GM23338 (cell line): ENCODE measurements around the gene UNC79. TPM values are rescaled to one million over a fixed set of nuclear protein-coding genes. Genes with fewer than 3 reads are reported as not detected.

Experiments used
- ATAC-seq: fragments of 200-7000 bp; cut with Tn5 transposase; 3 replicates; pipeline ENCODE4 v1.9.1; 2020
- DNase-seq: peaks from one replicate; pipeline ENCODE4 v3.0.0-alpha.2; 2015; ENCODE audit warnings: low spot score
- H2AFZ ChIP-seq: fragments of 200-600 bp; sonication (generic); 2 replicates; pipeline ENCODE4 v1.8.0; 2016; ENCODE audit warnings: antibody characterized with exemption, mild to moderate bottlenecking, moderate library complexity
- H3F3A ChIP-seq: fragments of 200-600 bp; sonication (generic); replicated peaks from 2 replicates; pipeline ENCODE4 v1.8.0; 2017; ENCODE audit warnings: antibody characterized with exemption, mixed run types, low read depth
- H3K27ac ChIP-seq: fragments of 200-600 bp; sonication (generic); 2 replicates; pipeline ENCODE4 v1.6.1; 2016; ENCODE audit warnings: low read depth
- H3K27me3 ChIP-seq: fragments of 200-600 bp; sonication (generic); 2 replicates; pipeline ENCODE4 v1.8.0; 2016; ENCODE audit warnings: mild to moderate bottlenecking, mixed run types, moderate library complexity; ENCODE audit not compliant: insufficient read depth
- H3K36me3 ChIP-seq: fragments of 200-600 bp; sonication (generic); 2 replicates; pipeline ENCODE4 v1.8.0; 2016; ENCODE audit warnings: mild to moderate bottlenecking; ENCODE audit not compliant: insufficient read depth
- H3K4me1 ChIP-seq: fragments of 200-600 bp; sonication (generic); 2 replicates; pipeline ENCODE4 v1.8.0; 2016; ENCODE audit warnings: mild to moderate bottlenecking, moderate library complexity; ENCODE audit not compliant: insufficient read depth
- H3K4me2 ChIP-seq: fragments of 200-600 bp; sonication (generic); 2 replicates; pipeline ENCODE4 v1.7.1; 2017; ENCODE audit warnings: mixed run types
- H3K4me3 ChIP-seq: fragments of 200-600 bp; sonication (generic); 2 replicates; pipeline ENCODE4 v1.6.1; 2016; ENCODE audit warnings: mixed run types
- H3K79me2 ChIP-seq: fragments of 200-600 bp; sonication (generic); replicated peaks from 2 replicates; pipeline ENCODE4 v1.8.0; 2017; ENCODE audit warnings: mild to moderate bottlenecking; ENCODE audit not compliant: insufficient read depth
- H3K9me2 ChIP-seq: fragments of 200-600 bp; sonication (generic); 2 replicates; pipeline ENCODE4 v1.8.0; 2017; ENCODE audit not compliant: insufficient read depth
- H4K20me1 ChIP-seq: fragments of 200-600 bp; sonication (generic); replicated peaks from 2 replicates; pipeline ENCODE4 v1.8.0; 2017; ENCODE audit warnings: mild to moderate bottlenecking; ENCODE audit not compliant: insufficient read depth
- H3K27ac Mint-ChIP-seq: 2 replicates; pipeline ENCODE4 v1.8.0; 2020; ENCODE audit warnings: inconsistent platforms, mild to moderate bottlenecking, moderate library complexity, mixed read lengths
- H3K27me3 Mint-ChIP-seq: 3 replicates; pipeline ENCODE4 v1.8.0; 2022; ENCODE audit warnings: low read depth, mild to moderate bottlenecking, moderate library complexity, mixed read lengths, inconsistent platforms; ENCODE audit not compliant: insufficient read depth, poor library complexity
- H3K36me3 Mint-ChIP-seq: 3 replicates; pipeline ENCODE4 v1.8.0; 2021; ENCODE audit warnings: low read depth, mild to moderate bottlenecking, inconsistent platforms, moderate library complexity, mixed read lengths
- H3K4me1 Mint-ChIP-seq: 3 replicates; pipeline ENCODE4 v1.8.0; 2020; ENCODE audit warnings: mild to moderate bottlenecking, inconsistent platforms, mixed read lengths
- H3K4me3 Mint-ChIP-seq: 3 replicates; pipeline ENCODE4 v1.8.0; 2021; ENCODE audit warnings: moderate library complexity, mild to moderate bottlenecking, inconsistent platforms, mixed read lengths
- H3K9me3 Mint-ChIP-seq: 3 replicates; pipeline ENCODE4 v1.8.0; 2020; ENCODE audit warnings: moderate library complexity, mild to moderate bottlenecking, inconsistent platforms, mixed read lengths
- CREB1 ChIP-seq: fragments of 250-450 bp; sonication (Bioruptor Pico); IDR thresholded peaks from 2 replicates; pipeline ENCODE4 v1.5.0; 2020; ENCODE audit warnings: low read depth, mild to moderate bottlenecking, moderate library complexity
- EZH2 ChIP-seq: fragments of 200-600 bp; sonication (generic); IDR thresholded peaks from one replicate; pipeline ENCODE4 v1.8.0; 2017; ENCODE audit warnings: antibody characterized with exemption, mild to moderate bottlenecking, low read depth; ENCODE audit not compliant: unreplicated experiment
- EZH2phosphoT487 ChIP-seq: fragments of 200-600 bp; sonication (generic); IDR thresholded peaks from one replicate; pipeline ENCODE4 v1.8.1; 2018; ENCODE audit warnings: antibody characterized with exemption; ENCODE audit not compliant: unreplicated experiment
- JUNB ChIP-seq: IDR thresholded peaks from one replicate; pipeline ENCODE4 v1.6.1; 2016; ENCODE audit warnings: antibody characterized with exemption; ENCODE audit not compliant: unreplicated experiment
- NANOG ChIP-seq: IDR thresholded peaks from 2 replicates; pipeline ENCODE4 v1.6.1; 2016; ENCODE audit warnings: antibody characterized with exemption, borderline replicate concordance
- POLR2AphosphoS5 ChIP-seq: IDR thresholded peaks from 2 replicates; pipeline ENCODE4 v1.6.1; 2016; ENCODE audit warnings: antibody characterized with exemption, low read depth
- STAT1 ChIP-seq: IDR thresholded peaks from one replicate; pipeline ENCODE4 v1.6.1; 2016; ENCODE audit warnings: antibody characterized with exemption; ENCODE audit not compliant: unreplicated experiment
- ZNF114 ChIP-seq: fragments of 250-450 bp; sonication (Bioruptor Pico); IDR thresholded peaks from 2 replicates; pipeline ENCODE4 v1.5.0; 2020; ENCODE audit warnings: mild to moderate bottlenecking, moderate library complexity
- ZNF331 ChIP-seq: fragments of 250-450 bp; sonication (Bioruptor Pico); IDR thresholded peaks from 2 replicates; pipeline ENCODE4 v1.5.0; 2020; ENCODE audit warnings: low read depth, mild to moderate bottlenecking, moderate library complexity
- polyA plus RNA-seq: library from polyadenylated mRNA; unstranded; fragments of >200 nt; fragmentation: Nextera tagmentation; extraction: Ambion mirVana; gene quantifications from 2 replicates; pipeline ENCODE4 v1.2.1, GENCODE V29; 2016
- total RNA-seq: library from RNA; depleted of rRNA; stranded (reverse); fragments of >200 nt; shearing (Covaris generic); gene quantifications from 2 replicates; pipeline ENCODE4 v1.2.3, GENCODE V29; 2014
- TF ChIP-seq, protein P1 (sequence below): IDR thresholded peaks from one replicate; pipeline ENCODE4 v1.6.1; 2018; ENCODE audit warnings: antibody characterized with exemption; ENCODE audit not compliant: unreplicated experiment
- TF ChIP-seq, protein P2 (sequence below): IDR thresholded peaks from 2 replicates; pipeline ENCODE4 v1.6.1; 2016; ENCODE audit warnings: antibody characterized with exemption
- TF ChIP-seq, protein P3 (sequence below), 2 experiments: fragments of 200-600 bp in 1 of 2; sonication (generic) in 1 of 2; conservative IDR thresholded peaks; 2 replicates each; pipeline versions ENCODE4 v1.5.1 to v1.6.1; 2016 to 2017; ENCODE audit warnings: antibody characterized with exemption in 2 of 2, low read depth in 2 of 2, mild to moderate bottlenecking in 2 of 2, moderate library complexity in 1 of 2
- TF ChIP-seq, protein P4 (sequence below): fragments of 250-450 bp; sonication (Bioruptor Pico); IDR thresholded peaks from 2 replicates; pipeline ENCODE4 v1.5.0; 2020; ENCODE audit warnings: mild to moderate bottlenecking, moderate library complexity

The UNC79 gene
- total and polyA plus RNA-seq, 2 experiments from 2014 or later = 1.8 to 3.6 TPM

DNA sequence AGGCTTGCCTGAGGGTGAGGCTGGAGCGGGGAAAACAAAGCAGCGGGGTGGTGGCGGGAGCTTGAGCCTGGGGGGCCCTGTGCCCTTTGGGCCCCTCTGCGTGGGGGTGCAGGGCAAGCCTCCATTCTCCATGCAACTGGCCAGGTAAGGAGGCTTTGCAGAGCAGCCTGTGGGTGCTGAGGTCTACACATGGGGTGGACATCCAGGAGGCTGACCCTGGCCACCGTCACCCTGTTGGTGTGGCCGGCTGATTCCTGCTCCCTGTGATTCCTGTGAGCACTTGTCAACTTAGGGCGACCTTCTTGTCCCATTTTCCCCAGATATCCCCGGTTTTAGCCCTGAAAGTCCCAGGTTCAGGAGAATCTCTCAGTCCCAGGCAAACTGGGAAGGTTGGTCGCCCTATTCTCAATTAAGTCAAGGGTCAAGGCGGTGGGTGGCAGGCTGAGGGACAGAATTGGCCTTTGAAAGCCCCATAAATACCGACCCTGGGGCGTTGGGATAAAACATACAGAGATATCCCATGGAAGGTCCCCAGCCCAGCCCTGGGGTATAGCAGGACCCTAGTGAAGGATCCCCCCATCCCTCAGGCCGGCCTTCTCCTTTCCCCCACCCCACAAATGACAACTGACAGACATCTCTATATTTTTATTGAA is 287.1 kb downstream of the UNC79 start:
- Histone ChIP-seq H3K9me2 (no peaks in the 10 kb centered on the region), H3K4me1 (no peaks in the 10 kb centered on the region), H2AFZ (no peak overlapping the region), H3F3A (no peaks in the 10 kb centered on the region), H4K20me1 (no peaks in the 10 kb centered on the region), H3K4me3 (no peak overlapping the region), H3K27me3 (no peaks in the 10 kb centered on the region), H3K36me3 (no peaks in the 10 kb centered on the region), H3K79me2 (no peaks in the 10 kb centered on the region), H3K27ac (no peak overlapping the region), H3K4me2 (no peak overlapping the region)
- DNase-seq = no peak
- no peak overlapping the region for H3K4me3 Mint-ChIP-seq
- TF ChIP-seq ZNF331 (CRISPR knock-in tag) (no peak), EZH2 (no peak), ZNF114 (no peak), NANOG (no peak), STAT1 (no peak), CREB1 (CRISPR knock-in tag) (no peak), POLR2AphosphoS5 (no peak), EZH2phosphoT487 (no peak), JUNB (no peak)
- TF ChIP-seq, protein P1, sequence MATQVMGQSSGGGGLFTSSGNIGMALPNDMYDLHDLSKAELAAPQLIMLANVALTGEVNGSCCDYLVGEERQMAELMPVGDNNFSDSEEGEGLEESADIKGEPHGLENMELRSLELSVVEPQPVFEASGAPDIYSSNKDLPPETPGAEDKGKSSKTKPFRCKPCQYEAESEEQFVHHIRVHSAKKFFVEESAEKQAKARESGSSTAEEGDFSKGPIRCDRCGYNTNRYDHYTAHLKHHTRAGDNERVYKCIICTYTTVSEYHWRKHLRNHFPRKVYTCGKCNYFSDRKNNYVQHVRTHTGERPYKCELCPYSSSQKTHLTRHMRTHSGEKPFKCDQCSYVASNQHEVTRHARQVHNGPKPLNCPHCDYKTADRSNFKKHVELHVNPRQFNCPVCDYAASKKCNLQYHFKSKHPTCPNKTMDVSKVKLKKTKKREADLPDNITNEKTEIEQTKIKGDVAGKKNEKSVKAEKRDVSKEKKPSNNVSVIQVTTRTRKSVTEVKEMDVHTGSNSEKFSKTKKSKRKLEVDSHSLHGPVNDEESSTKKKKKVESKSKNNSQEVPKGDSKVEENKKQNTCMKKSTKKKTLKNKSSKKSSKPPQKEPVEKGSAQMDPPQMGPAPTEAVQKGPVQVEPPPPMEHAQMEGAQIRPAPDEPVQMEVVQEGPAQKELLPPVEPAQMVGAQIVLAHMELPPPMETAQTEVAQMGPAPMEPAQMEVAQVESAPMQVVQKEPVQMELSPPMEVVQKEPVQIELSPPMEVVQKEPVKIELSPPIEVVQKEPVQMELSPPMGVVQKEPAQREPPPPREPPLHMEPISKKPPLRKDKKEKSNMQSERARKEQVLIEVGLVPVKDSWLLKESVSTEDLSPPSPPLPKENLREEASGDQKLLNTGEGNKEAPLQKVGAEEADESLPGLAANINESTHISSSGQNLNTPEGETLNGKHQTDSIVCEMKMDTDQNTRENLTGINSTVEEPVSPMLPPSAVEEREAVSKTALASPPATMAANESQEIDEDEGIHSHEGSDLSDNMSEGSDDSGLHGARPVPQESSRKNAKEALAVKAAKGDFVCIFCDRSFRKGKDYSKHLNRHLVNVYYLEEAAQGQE = no peak
- TF ChIP-seq, protein P2, sequence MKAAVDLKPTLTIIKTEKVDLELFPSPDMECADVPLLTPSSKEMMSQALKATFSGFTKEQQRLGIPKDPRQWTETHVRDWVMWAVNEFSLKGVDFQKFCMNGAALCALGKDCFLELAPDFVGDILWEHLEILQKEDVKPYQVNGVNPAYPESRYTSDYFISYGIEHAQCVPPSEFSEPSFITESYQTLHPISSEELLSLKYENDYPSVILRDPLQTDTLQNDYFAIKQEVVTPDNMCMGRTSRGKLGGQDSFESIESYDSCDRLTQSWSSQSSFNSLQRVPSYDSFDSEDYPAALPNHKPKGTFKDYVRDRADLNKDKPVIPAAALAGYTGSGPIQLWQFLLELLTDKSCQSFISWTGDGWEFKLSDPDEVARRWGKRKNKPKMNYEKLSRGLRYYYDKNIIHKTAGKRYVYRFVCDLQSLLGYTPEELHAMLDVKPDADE = no peak
- TF ChIP-seq, protein P3, sequence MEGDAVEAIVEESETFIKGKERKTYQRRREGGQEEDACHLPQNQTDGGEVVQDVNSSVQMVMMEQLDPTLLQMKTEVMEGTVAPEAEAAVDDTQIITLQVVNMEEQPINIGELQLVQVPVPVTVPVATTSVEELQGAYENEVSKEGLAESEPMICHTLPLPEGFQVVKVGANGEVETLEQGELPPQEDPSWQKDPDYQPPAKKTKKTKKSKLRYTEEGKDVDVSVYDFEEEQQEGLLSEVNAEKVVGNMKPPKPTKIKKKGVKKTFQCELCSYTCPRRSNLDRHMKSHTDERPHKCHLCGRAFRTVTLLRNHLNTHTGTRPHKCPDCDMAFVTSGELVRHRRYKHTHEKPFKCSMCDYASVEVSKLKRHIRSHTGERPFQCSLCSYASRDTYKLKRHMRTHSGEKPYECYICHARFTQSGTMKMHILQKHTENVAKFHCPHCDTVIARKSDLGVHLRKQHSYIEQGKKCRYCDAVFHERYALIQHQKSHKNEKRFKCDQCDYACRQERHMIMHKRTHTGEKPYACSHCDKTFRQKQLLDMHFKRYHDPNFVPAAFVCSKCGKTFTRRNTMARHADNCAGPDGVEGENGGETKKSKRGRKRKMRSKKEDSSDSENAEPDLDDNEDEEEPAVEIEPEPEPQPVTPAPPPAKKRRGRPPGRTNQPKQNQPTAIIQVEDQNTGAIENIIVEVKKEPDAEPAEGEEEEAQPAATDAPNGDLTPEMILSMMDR (conservative IDR thresholded peaks at IDR 0.05; ENCODE audit: low read depth in 2 of 2) = no peak
- TF ChIP-seq, protein P4, sequence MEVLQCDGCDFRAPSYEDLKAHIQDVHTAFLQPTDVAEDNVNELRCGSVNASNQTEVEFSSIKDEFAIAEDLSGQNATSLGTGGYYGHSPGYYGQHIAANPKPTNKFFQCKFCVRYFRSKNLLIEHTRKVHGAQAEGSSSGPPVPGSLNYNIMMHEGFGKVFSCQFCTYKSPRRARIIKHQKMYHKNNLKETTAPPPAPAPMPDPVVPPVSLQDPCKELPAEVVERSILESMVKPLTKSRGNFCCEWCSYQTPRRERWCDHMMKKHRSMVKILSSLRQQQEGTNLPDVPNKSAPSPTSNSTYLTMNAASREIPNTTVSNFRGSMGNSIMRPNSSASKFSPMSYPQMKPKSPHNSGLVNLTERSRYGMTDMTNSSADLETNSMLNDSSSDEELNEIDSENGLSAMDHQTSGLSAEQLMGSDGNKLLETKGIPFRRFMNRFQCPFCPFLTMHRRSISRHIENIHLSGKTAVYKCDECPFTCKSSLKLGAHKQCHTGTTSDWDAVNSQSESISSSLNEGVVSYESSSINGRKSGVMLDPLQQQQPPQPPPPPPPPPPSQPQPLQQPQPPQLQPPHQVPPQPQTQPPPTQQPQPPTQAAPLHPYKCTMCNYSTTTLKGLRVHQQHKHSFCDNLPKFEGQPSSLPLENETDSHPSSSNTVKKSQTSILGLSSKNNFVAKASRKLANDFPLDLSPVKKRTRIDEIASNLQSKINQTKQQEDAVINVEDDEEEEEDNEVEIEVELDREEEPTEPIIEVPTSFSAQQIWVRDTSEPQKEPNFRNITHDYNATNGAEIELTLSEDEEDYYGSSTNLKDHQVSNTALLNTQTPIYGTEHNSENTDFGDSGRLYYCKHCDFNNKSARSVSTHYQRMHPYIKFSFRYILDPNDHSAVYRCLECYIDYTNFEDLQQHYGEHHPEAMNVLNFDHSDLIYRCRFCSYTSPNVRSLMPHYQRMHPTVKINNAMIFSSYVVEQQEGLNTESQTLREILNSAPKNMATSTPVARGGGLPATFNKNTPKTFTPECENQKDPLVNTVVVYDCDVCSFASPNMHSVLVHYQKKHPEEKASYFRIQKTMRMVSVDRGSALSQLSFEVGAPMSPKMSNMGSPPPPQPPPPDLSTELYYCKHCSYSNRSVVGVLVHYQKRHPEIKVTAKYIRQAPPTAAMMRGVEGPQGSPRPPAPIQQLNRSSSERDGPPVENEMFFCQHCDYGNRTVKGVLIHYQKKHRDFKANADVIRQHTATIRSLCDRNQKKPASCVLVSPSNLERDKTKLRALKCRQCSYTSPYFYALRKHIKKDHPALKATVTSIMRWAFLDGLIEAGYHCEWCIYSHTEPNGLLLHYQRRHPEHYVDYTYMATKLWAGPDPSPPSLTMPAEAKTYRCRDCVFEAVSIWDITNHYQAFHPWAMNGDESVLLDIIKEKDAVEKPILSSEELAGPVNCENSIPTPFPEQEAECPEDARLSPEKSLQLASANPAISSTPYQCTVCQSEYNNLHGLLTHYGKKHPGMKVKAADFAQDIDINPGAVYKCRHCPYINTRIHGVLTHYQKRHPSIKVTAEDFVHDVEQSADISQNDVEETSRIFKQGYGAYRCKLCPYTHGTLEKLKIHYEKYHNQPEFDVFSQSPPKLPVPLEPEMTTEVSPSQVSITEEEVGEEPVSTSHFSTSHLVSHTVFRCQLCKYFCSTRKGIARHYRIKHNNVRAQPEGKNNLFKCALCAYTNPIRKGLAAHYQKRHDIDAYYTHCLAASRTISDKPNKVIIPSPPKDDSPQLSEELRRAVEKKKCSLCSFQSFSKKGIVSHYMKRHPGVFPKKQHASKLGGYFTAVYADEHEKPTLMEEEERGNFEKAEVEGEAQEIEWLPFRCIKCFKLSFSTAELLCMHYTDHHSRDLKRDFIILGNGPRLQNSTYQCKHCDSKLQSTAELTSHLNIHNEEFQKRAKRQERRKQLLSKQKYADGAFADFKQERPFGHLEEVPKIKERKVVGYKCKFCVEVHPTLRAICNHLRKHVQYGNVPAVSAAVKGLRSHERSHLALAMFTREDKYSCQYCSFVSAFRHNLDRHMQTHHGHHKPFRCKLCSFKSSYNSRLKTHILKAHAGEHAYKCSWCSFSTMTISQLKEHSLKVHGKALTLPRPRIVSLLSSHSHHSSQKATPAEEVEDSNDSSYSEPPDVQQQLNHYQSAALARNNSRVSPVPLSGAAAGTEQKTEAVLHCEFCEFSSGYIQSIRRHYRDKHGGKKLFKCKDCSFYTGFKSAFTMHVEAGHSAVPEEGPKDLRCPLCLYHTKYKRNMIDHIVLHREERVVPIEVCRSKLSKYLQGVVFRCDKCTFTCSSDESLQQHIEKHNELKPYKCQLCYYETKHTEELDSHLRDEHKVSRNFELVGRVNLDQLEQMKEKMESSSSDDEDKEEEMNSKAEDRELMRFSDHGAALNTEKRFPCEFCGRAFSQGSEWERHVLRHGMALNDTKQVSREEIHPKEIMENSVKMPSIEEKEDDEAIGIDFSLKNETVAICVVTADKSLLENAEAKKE (CRISPR knock-in tag) = no peak
- peaks cover 8% of the 10 kb centered on the region for H3K27me3 Mint-ChIP-seq
- H3K9me3 Mint-ChIP-seq = no peaks in the 10 kb centered on the region
- peaks cover 9% of the 10 kb centered on the region for H3K4me1 Mint-ChIP-seq
- H3K36me3 Mint-ChIP-seq = no peaks in the 10 kb centered on the region; the same call in 2 of the 3 replicates
- no peak for ATAC-seq
- H3K27ac Mint-ChIP-seq = no peak overlapping the region
